Stimulated activated CD4-positive, alpha-beta T cell treated with anti-CD3 and anti-CD28 coated beads, Interleukin-2, amount 100 ng/mL, for 4 hours (primary cell): ENCODE results near the gene BOLL.
A peak's percentile ranks its signal among the peaks of the same experiment; 100 is the strongest.
"Not testable (repeated sequence)": the region's sequence is repeated elsewhere in the genome, so short reads cannot be mapped to it uniquely, and the experiment has no call there.

Experiments used
- DNase-seq: peaks from one replicate; pipeline ENCODE4 v3.0.0-alpha.2; 2020; ENCODE audit warnings: low read depth

The BOLL gene

GRCh38 chr2:197795277-197795676 lies 10.2 kb upstream of the BOLL start:
- no peak for DNase-seq

- DNase-seq, result no peak
Measured at GRCh38 chr2:197793456-197793855, 8.3 kb upstream of the BOLL start.

GRCh38 chr2:197786010-197786877 lies 1.1 kb upstream of the BOLL start:
- peak; percentile 28 for DNase-seq

GRCh38 chr2:197782126-197782525 lies 3.0 kb downstream of the BOLL start:
- no peak for DNase-seq

GRCh38 chr2:197779261-197779660 lies 5.9 kb downstream of the BOLL start:
- DNase-seq, result no peak

- no peak for DNase-seq
Measured at GRCh38 chr2:197777823-197778407, 7.2 kb downstream of the BOLL start.

GRCh38 chr2:197760293-197760657 lies 24.8 kb downstream of the BOLL start:
- no peak for DNase-seq

- no peak for DNase-seq
Measured at GRCh38 chr2:197759625-197760292, 25.4 kb downstream of the BOLL start.

- no peak for DNase-seq
Measured at GRCh38 chr2:197759013-197759412, 26.1 kb downstream of the BOLL start.

- DNase-seq, result no peak
Measured at GRCh38 chr2:197740200-197740599, 44.9 kb downstream of the BOLL start.

GRCh38 chr2:197728555-197729544 lies 56.3 kb downstream of the BOLL start:
- DNase-seq, result not testable (repeated sequence)

- DNase-seq, result no peak
Measured at GRCh38 chr2:197727011-197727410, 58.1 kb downstream of the BOLL start.

GRCh38 chr2:197717863-197718262 lies 67.3 kb downstream of the BOLL start:
- no peak for DNase-seq

GRCh38 chr2:197713271-197713670 lies 71.8 kb downstream of the BOLL start:
- no peak for DNase-seq

- no peak for DNase-seq
Measured at GRCh38 chr2:197711578-197711977, 73.5 kb downstream of the BOLL start.

GRCh38 chr2:197710424-197711042 lies 74.6 kb downstream of the BOLL start:
- no peak for DNase-seq

- not testable (repeated sequence) for DNase-seq
Measured at GRCh38 chr2:197709140-197709539, 76.0 kb downstream of the BOLL start.

- no peak for DNase-seq
Measured at GRCh38 chr2:197708331-197708730, 76.8 kb downstream of the BOLL start.

GRCh38 chr2:197707316-197708213 lies 77.6 kb downstream of the BOLL start:
- DNase-seq, result no peak

GRCh38 chr2:197706839-197707207 lies 78.3 kb downstream of the BOLL start:
- no peak for DNase-seq
